ENCODE measurements around the gene PCOLCE2.

- peak; percentile 56 for TF ChIP-seq CTCF (IDR thresholded peaks at IDR 0.05; ENCODE audit: borderline replicate concordance, extremely low read depth, low read length, poor library complexity, severe bottlenecking)
- TF ChIP-seq EZH2 (IDR thresholded peaks at IDR 0.05; ENCODE audit: borderline replicate concordance, low read depth, low read length, severe bottlenecking): no peak
Observed at GRCh38 chr3:142844339-142844977, 44.4 kb downstream of the PCOLCE2 start.
